Measurements from ENCODE around the gene SIX5.

SIX5 gene

DNA sequence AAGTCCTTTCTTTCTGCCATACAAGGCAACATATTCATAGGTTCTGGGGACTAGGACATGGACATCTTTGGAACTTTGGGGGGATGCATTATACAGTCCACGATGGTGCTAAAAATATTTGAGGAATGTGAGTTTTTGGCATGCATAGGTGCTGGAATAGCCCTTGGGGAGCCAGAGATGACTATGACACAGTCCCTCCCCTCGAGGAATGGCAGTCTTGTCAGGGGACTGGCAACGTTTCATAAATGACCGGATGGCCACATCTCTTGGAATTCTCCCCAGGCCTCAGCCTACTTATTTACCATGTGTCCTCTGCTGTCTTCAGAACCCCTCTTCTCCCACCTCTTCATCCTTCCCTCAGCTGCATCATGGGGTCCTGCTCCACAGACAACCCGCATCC lies 22.2 kb downstream of the SIX5 start:
- Histone ChIP-seq H3K9me2 (replicated peaks; ENCODE audit: control insufficient read depth, low read length) (no peaks in the 10 kb centered on the region), H3K4me1 (ENCODE audit: control insufficient read depth, low read length) (no peaks in the 10 kb centered on the region), H3K27me3 (ENCODE audit: control insufficient read depth, low read length) (peaks cover 15% of the 10 kb centered on the region), H3K27ac (ENCODE audit: low read depth, low read length) (no peak overlapping the region), H3K79me2 (ENCODE audit: control insufficient read depth, low read length) (no peaks in the 10 kb centered on the region), H3K4me3 (ENCODE audit: low read length) (no peak overlapping the region), H4K20me1 (ENCODE audit: control insufficient read depth, insufficient read depth, low read depth, low read length) (no peaks in the 10 kb centered on the region), H3K4me2 (ENCODE audit: low read length) (no peak overlapping the region), H3F3A (ENCODE audit: control insufficient read depth, insufficient read depth) (no peaks in the 10 kb centered on the region), H3K9me3 (ENCODE audit: control insufficient read depth, insufficient read depth, low read length) (no peaks in the 10 kb centered on the region), H3K36me3 (ENCODE audit: control insufficient read depth, low read length) (no peaks in the 10 kb centered on the region)
- TF ChIP-seq EZH2phosphoT487 (IDR thresholded peaks at IDR 0.05; ENCODE audit: borderline replicate concordance, low read length), result no peak
- TF ChIP-seq, protein P1, sequence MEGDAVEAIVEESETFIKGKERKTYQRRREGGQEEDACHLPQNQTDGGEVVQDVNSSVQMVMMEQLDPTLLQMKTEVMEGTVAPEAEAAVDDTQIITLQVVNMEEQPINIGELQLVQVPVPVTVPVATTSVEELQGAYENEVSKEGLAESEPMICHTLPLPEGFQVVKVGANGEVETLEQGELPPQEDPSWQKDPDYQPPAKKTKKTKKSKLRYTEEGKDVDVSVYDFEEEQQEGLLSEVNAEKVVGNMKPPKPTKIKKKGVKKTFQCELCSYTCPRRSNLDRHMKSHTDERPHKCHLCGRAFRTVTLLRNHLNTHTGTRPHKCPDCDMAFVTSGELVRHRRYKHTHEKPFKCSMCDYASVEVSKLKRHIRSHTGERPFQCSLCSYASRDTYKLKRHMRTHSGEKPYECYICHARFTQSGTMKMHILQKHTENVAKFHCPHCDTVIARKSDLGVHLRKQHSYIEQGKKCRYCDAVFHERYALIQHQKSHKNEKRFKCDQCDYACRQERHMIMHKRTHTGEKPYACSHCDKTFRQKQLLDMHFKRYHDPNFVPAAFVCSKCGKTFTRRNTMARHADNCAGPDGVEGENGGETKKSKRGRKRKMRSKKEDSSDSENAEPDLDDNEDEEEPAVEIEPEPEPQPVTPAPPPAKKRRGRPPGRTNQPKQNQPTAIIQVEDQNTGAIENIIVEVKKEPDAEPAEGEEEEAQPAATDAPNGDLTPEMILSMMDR (IDR thresholded peaks at IDR 0.05; ENCODE audit: low read depth, low read length, poor library complexity, severe bottlenecking), result no peak

DNA sequence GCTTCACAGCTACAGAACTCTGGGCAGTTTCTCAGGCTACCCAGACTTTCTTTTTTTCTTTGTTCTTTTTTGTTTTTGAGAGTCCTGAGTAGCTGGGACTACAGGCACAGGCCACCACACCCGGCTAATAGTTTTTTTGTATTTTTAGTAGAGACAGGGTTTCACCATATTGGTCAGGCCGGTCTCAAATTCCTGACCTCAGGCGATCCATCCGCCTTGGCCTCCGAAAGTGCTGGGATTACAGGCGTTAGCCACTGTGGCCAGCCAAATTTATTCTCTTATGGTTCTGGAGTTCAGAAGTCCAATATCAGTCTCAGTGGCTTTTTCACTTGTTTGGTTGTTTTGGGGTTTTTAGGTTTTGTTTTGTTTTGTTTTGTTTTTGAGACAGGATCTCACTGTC lies 23.4 kb downstream of the SIX5 start:
- no peak for TF ChIP-seq EZH2phosphoT487 (IDR thresholded peaks at IDR 0.05; ENCODE audit: borderline replicate concordance, low read length)
- TF ChIP-seq, protein P1 (IDR thresholded peaks at IDR 0.05; ENCODE audit: low read depth, low read length, poor library complexity, severe bottlenecking), result no peak
- Histone ChIP-seq H3K9me3 (ENCODE audit: control insufficient read depth, insufficient read depth, low read length) (no peaks in the 10 kb centered on the region), H3K9me2 (replicated peaks; ENCODE audit: control insufficient read depth, low read length) (no peaks in the 10 kb centered on the region), H4K20me1 (ENCODE audit: control insufficient read depth, insufficient read depth, low read depth, low read length) (no peaks in the 10 kb centered on the region), H3K36me3 (ENCODE audit: control insufficient read depth, low read length) (no peaks in the 10 kb centered on the region), H3K27me3 (ENCODE audit: control insufficient read depth, low read length) (peaks cover 15% of the 10 kb centered on the region), H3K4me1 (ENCODE audit: control insufficient read depth, low read length) (no peaks in the 10 kb centered on the region), H3K79me2 (ENCODE audit: control insufficient read depth, low read length) (no peaks in the 10 kb centered on the region), H3K4me3 (ENCODE audit: low read length) (no peak overlapping the region), H3F3A (ENCODE audit: control insufficient read depth, insufficient read depth) (no peaks in the 10 kb centered on the region), H3K27ac (ENCODE audit: low read depth, low read length) (no peak overlapping the region), H3K4me2 (ENCODE audit: low read length) (no peak overlapping the region)

DNA sequence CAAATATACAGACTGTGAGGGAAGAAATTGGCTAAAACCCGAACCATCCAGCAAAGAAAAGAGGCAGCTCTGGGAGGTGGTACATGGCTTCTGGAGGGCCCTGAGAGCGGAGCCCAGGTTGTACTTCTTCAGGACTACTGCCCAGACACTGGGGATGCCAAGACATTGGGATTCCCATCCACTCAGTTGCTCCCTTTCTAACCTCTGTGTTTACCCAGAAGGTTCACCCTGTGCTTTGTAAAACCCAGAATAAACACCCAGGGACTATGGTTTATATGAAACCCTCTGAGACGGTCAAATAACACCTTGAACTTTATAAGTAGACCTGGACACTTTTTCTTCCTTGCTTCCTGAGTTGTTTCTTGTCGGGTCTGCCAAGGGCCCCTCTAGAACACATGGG lies 26.1 kb downstream of the SIX5 start:
- no peaks in the 10 kb centered on the region for H3K9me3 ChIP-seq (ENCODE audit: control insufficient read depth, insufficient read depth, low read length)
- H3K4me1 ChIP-seq (ENCODE audit: control insufficient read depth, low read length), result no peaks in the 10 kb centered on the region
- no peak overlapping the region for H3K4me2 ChIP-seq (ENCODE audit: low read length)
- H3K27me3 ChIP-seq (ENCODE audit: control insufficient read depth, low read length), result peaks cover 15% of the 10 kb centered on the region
- H3F3A ChIP-seq (ENCODE audit: control insufficient read depth, insufficient read depth), result no peaks in the 10 kb centered on the region
- no peaks in the 10 kb centered on the region for H4K20me1 ChIP-seq (ENCODE audit: control insufficient read depth, insufficient read depth, low read depth, low read length)
- H3K4me3 ChIP-seq (ENCODE audit: low read length), result no peak overlapping the region
- H3K36me3 ChIP-seq (ENCODE audit: control insufficient read depth, low read length), result no peaks in the 10 kb centered on the region
- H3K27ac ChIP-seq (ENCODE audit: low read depth, low read length), result no peak overlapping the region
- H3K79me2 ChIP-seq (ENCODE audit: control insufficient read depth, low read length), result no peaks in the 10 kb centered on the region
- TF ChIP-seq EZH2phosphoT487 (IDR thresholded peaks at IDR 0.05; ENCODE audit: borderline replicate concordance, low read length), result no peak
- TF ChIP-seq, protein P1 (IDR thresholded peaks at IDR 0.05; ENCODE audit: low read depth, low read length, poor library complexity, severe bottlenecking), result no peak
- H3K9me2 ChIP-seq (replicated peaks; ENCODE audit: control insufficient read depth, low read length), result no peaks in the 10 kb centered on the region
